GM21360 (cell line): Measurements from ENCODE around the gene STX10.

ENCODE experiments used
- ATAC-seq: cut with Tn5 transposase; IDR thresholded peaks from one replicate; pipeline ENCODE4 v1.9.1; 2021; ENCODE audit warnings: mild to moderate bottlenecking, moderate library complexity; ENCODE audit not compliant: unreplicated experiment

STX10 gene

GRCh38 chr19:13146763-13147563 is 3.2 kb downstream of the STX10 start:
- no peak for ATAC-seq

GRCh38 chr19:13139633-13140311 is 10.4 kb downstream of the STX10 start:
- ATAC-seq: no peak

- no peak for ATAC-seq
These were observed 11.3 kb downstream of the STX10 start for GRCh38 chr19:13138916-13139198.

- no peak for ATAC-seq
These were observed 11.8 kb downstream of the STX10 start for GRCh38 chr19:13138171-13138915.

GRCh38 chr19:13137290-13137794 is 12.8 kb downstream of the STX10 start:
- no peak for ATAC-seq

- no peak for ATAC-seq
These were observed 14.8 kb downstream of the STX10 start for GRCh38 chr19:13135068-13136062.

GRCh38 chr19:13134626-13135025 is 15.5 kb downstream of the STX10 start:
- ATAC-seq: no peak

- ATAC-seq: no peak
These were observed 16.8 kb downstream of the STX10 start for GRCh38 chr19:13133241-13133870.

GRCh38 chr19:13132471-13133180 is 17.5 kb downstream of the STX10 start:
- no peak for ATAC-seq

- no peak for ATAC-seq
These were observed 19.2 kb downstream of the STX10 start for GRCh38 chr19:13130886-13131490.

GRCh38 chr19:13129384-13129783 is 20.8 kb downstream of the STX10 start:
- ATAC-seq: no peak

GRCh38 chr19:13128583-13128982 is 21.6 kb downstream of the STX10 start:
- no peak for ATAC-seq

GRCh38 chr19:13127811-13128575 is 22.2 kb downstream of the STX10 start:
- ATAC-seq: no peak

GRCh38 chr19:13127051-13127450 is 23.1 kb downstream of the STX10 start:
- no peak for ATAC-seq

GRCh38 chr19:13122980-13123957 is 26.9 kb downstream of the STX10 start:
- ATAC-seq: no peak

- no peak for ATAC-seq
These were observed 27.8 kb downstream of the STX10 start for GRCh38 chr19:13122275-13122878.
